Inflammatory macrophage treated with lipopolysaccharide for 1 hour (primary cell): ENCODE measurements around the gene FIGN.

ENCODE experiments used
- DNase-seq, 2 donors: peaks; one replicate each; pipeline ENCODE4 v3.0.0-alpha.2; 2020 to 2022

FIGN gene

GRCh38 chr2:163703386-163703785 is 32.4 kb downstream of the FIGN start:
- DNase-seq = no peak

- no peak for DNase-seq
Observed at GRCh38 chr2:163701399-163702195, 34.2 kb downstream of the FIGN start.

GRCh38 chr2:163698857-163699256 is 37.0 kb downstream of the FIGN start:
- DNase-seq = no peak

GRCh38 chr2:163697846-163698637 is 37.8 kb downstream of the FIGN start:
- DNase-seq = no peak

- DNase-seq = no peak
Observed at GRCh38 chr2:163697429-163697828, 38.4 kb downstream of the FIGN start.

- no peak for DNase-seq
Observed at GRCh38 chr2:163693484-163693883, 42.3 kb downstream of the FIGN start.

- DNase-seq = no peak
Observed at GRCh38 chr2:163692611-163693482, 43.0 kb downstream of the FIGN start.

GRCh38 chr2:163692081-163692480 is 43.7 kb downstream of the FIGN start:
- no peak for DNase-seq

- DNase-seq = no peak
Observed at GRCh38 chr2:163690896-163691295, 44.9 kb downstream of the FIGN start.

- DNase-seq = no peak
Observed at GRCh38 chr2:163687217-163687616, 48.6 kb downstream of the FIGN start.

- DNase-seq = no peak
Observed at GRCh38 chr2:163686289-163686688, 49.5 kb downstream of the FIGN start.

GRCh38 chr2:163682695-163683094 is 53.1 kb downstream of the FIGN start:
- DNase-seq = no peak

- DNase-seq = no peak
Observed at GRCh38 chr2:163681745-163682144, 54.1 kb downstream of the FIGN start.

GRCh38 chr2:163675388-163675787 is 60.4 kb downstream of the FIGN start:
- no peak for DNase-seq

- no peak for DNase-seq
Observed at GRCh38 chr2:163673522-163673921, 62.3 kb downstream of the FIGN start.

- DNase-seq = no peak
Observed at GRCh38 chr2:163670929-163671328, 64.9 kb downstream of the FIGN start.

GRCh38 chr2:163669506-163669905 is 66.3 kb downstream of the FIGN start:
- DNase-seq = no peak

GRCh38 chr2:163667064-163667887 is 68.5 kb downstream of the FIGN start:
- no peak for DNase-seq

GRCh38 chr2:163665817-163666216 is 70.0 kb downstream of the FIGN start:
- DNase-seq = peak; percentile 3 to 4

GRCh38 chr2:163665051-163665450 is 70.8 kb downstream of the FIGN start:
- no peak for DNase-seq

- DNase-seq = no peak
Observed at GRCh38 chr2:163664610-163665009, 71.2 kb downstream of the FIGN start.

GRCh38 chr2:163662141-163662780 is 73.5 kb downstream of the FIGN start:
- no peak for DNase-seq
